HG03457 (cell line): ENCODE data around the gene IQSEC2.

ENCODE experiments used
- ATAC-seq: cut with Tn5 transposase; IDR thresholded peaks from one replicate; pipeline ENCODE4 v1.9.1; 2021; ENCODE audit warnings: moderate number of reproducible peaks; ENCODE audit not compliant: unreplicated experiment

IQSEC2 gene

DNA sequence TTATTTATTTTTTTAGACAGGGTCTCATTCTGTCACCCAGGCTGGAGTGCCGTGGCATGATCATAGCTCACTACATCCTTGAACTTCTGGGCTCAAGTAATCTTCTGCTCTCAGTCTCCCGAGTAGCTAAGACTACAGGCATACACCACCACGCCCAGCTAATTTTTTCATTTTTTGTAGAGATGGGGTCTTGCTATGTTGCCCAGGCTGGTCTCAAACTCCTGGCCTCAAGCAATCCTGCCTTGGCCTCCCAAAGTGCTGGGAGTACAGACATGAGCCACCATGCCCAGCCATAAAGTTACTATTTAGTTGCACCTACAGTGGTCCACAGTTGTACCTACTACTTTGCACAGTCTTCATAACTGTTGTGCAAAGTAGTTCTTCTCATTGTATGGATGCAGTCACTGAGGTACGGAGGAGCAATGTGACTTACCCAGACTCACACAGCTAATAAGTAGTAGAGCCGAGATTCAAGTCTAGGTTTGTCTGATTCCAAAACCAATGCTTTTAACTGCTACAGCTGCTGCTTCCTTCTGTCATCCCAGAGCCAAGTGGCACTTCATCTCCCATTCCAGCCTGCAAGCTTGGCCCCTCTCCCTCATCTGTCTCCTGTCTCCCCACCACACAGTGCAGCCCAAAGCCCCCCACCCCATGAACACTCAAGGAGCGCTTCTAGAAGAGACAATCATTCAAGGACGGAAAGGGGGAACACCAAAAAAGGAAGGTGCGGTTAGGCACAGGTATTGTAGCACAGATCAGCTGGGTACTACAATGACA, 24.0 kb upstream of the IQSEC2 start:
- ATAC-seq, result no peak

GRCh38 chrX:53303195-53303594, 21.8 kb upstream of the IQSEC2 start:
- no peak for ATAC-seq

DNA sequence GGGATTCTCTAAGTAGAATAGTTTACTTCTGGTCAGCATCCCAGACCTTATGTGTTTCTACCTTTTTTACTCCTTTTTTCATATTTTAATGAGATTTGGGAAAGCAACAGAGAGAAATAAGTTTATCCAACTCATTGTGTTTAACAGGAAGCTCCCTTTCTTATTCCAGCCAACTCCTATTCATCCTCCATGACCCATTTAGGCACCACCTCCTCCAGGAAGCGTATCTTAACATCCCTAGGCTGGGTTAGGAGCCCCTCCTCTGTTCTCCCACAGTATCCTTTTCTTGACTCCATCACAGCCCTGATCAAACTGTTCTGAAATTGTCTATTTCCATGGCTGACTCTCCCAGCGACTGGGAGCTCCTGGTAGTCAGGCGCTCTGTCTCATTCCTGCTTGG, 18.8 kb upstream of the IQSEC2 start:
- ATAC-seq, result no peak

GRCh38 chrX:53294024-53294648, 12.8 kb upstream of the IQSEC2 start:
- no peak for ATAC-seq

GRCh38 chrX:53291596-53291995, 10.2 kb upstream of the IQSEC2 start:
- no peak for ATAC-seq

GRCh38 chrX:53290441-53291041, 9.2 kb upstream of the IQSEC2 start:
- no peak for ATAC-seq

DNA sequence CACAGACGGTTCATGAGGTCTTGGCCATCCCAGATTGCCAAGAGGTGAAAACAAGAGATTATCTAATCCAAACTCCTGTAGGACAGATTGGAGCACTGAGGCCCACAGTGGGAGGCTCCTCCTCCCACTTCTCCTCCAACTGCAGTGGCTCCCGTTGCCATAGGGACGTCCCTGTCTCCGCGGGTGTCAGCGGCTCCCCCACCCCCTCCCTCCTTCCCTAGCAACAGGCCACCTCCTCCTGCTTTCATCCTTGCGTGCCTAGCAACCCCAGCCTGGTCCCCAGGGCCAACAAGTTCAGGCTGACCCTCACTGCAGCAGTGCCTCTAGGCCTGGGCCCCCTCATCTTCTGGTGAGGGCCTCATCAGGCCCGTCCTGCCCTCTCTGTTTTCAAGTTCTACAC, 6.8 kb upstream of the IQSEC2 start:
- ATAC-seq, result no peak

DNA sequence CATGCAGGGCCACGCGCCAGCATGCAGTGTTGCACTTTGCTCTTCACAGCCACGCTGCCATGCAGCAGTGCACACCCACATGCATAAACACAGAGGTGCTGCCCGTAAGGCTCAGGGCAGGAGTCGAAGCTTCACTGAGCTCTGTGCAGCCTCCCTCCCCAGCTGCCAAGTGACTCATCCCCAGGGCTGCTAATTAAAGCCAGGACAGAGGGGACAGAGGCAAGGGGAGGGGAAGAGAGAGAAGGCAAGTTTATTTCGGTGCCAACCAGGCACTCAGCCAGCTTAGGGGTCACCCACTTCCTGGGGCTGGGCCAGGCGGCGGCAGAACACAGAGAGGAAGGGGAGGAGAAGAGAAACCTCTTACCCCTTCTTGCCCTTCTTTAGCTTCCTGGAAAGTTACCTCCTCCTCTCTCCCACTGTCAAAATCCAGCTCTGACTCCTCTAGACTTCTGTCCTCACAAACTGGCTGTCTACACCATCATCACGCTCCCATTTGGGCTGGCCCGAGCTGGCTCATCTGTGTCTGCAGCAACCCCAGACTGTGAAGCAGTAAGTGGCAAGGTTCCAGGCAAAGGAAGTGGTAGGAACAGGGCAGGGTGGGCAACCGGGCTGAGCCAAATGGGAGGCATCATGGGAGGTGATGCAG, 6.2 kb upstream of the IQSEC2 start:
- no peak for ATAC-seq

- no peak for ATAC-seq
Measured at GRCh38 chrX:53286171-53286570, 4.8 kb upstream of the IQSEC2 start.

GRCh38 chrX:53285591-53285990, 4.2 kb upstream of the IQSEC2 start:
- ATAC-seq, result no peak

DNA sequence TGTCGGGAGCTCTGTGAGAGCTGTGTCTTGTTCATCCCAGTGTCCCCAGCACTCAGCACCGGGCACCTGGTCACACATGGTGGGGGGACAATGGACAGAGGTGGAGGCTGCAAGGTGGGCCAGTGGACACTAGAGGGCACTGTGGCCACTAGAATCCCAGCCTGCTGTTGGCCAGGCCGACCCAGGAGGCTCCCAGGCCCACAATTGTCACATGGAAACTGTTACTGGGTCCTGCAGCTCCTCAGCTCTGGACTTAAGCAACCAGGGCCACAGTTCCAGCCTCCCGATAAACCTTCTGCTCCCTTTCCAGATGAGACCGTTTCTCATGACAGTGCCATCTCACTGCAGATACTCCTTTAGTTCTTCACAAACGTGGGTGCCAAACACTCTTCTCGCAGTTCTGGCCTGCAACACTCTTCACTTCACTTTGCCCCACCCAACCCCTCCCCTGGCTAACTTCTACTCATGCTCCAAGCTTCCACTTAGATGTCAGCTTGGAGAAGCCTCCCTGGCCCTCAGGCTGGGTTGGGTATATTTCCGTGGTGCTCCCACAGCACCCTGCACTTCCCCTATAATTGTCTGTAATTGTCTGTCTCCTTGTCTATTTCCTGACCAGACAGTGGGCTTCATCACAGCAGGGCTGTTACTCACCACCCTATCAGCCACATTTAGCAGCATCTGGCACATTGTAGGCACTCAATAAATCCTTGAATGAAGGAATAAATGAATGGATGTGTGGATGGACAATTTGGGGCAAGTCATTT, 3.5 kb upstream of the IQSEC2 start:
- ATAC-seq, result no peak

DNA sequence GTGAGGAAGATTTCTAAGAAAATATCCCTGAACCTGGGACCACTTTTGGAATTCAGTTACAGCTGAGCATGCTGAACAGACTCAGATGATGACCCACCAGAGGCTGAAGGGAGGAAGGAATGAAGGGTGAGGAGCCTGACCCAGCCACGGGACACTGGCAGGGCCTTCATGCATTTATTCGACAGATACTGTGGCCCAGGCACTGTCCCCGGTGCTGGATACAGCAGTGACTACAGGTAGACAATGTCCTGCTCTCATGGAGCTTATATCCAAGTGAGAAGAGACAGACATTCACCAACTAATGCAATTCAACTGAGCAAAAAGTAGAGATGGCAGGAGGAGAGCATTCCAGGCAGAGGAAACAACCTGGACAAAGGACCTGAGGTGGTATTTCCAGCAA, 2.2 kb upstream of the IQSEC2 start:
- ATAC-seq, result no peak

- ATAC-seq, result no peak
Measured at GRCh38 chrX:53283099-53283498, 1.7 kb upstream of the IQSEC2 start.

- ATAC-seq, result no peak
Measured at GRCh38 chrX:53281963-53282695, 745 bp upstream of the IQSEC2 start.

- no peak for ATAC-seq
Measured at GRCh38 chrX:53280331-53281320, 758 bp downstream of the IQSEC2 start.

- no peak for ATAC-seq
Measured at GRCh38 chrX:53279296-53280237, 1.8 kb downstream of the IQSEC2 start.

DNA sequence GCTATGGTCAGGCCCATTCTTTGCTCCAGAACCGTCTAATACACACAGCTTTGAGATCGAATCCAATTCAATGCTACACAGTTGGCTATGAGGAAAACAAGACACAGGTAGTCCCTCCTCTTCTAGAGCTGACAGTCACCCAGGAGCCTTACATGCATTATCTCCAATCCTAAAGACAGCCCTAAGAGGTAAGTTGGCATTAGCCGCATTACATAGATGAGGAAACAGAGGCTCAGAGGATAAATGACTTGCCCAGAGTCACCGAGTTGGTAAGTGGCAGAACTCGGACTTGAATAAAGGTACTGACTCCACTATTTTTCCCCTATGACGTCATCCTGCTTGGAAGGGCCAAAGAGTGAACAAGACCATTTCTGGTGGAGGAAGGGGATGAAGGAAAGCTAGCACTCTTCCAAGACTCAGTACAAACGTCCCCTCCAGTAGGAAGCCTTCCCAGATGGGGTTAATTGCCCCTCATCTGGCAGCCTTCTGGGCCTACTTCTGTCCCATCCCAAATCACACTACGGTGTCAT, 8.5 kb downstream of the IQSEC2 start:
- ATAC-seq, result no peak
